Measurements from ENCODE around the gene TJP3. TPM values are rescaled to one million over a fixed set of nuclear protein-coding genes. Genes with fewer than 3 reads are reported as not detected.

The TJP3 gene
- total RNA-seq, 2 donors from 2014 or later = 15.7 to 25.9 TPM

GRCh38 chr19:3700242-3701032, 7.7 kb upstream of the TJP3 start, which contains the start of gene PIP5K1C:
TSS of gene PIP5K1C (minus strand) at chr19:3700468. CDS start at chr19:3700390, 78 bp downstream.
- peak; percentile 96 for DNase-seq
- Mint-ChIP-seq H3K27me3 (ENCODE audit: insufficient read depth) (no peaks in the 10 kb centered on the region), H3K4me1 (no peaks in the 10 kb centered on the region), H3K36me3 (ENCODE audit: low read depth) (peaks cover 4% of the 10 kb centered on the region), H3K9me3 (no peaks in the 10 kb centered on the region), H3K27ac (peak within 1 kb of the TSS; percentile 68), H3K4me3 (peak within 1 kb of the TSS; percentile 79)
- Histone ChIP-seq H3K27me3 (ENCODE audit: control insufficient read depth, insufficient read depth, low read length, poor library complexity, severe bottlenecking) (no peaks in the 10 kb centered on the region), H3K4me1 (ENCODE audit: control insufficient read depth, insufficient read depth, low read length) (no peaks in the 10 kb centered on the region), H3K4me3 (ENCODE audit: low read length) (peak within 1 kb of the TSS; percentile 86), H3K9me3 (ENCODE audit: control insufficient read depth, low read length) (no peaks in the 10 kb centered on the region), H3K27ac (ENCODE audit: low read depth, low read length) (no peak within 1 kb of the TSS), H3K36me3 (ENCODE audit: control insufficient read depth, insufficient read depth, low read length) (no peaks in the 10 kb centered on the region), H3K9ac (ENCODE audit: extremely low read depth, low read length, poor library complexity, severe bottlenecking) (peak within 1 kb of the TSS; percentile 57)
- WGBS, 2 experiments (ENCODE audit: insufficient coverage in 1 of 2, insufficient read length in 1 of 2) = 5 to 15% methylated on average over 26 to 82 of the region's 82 CpGs
- TF ChIP-seq CTCF (conservative IDR thresholded peaks at IDR 0.05) = peak; percentile 77

GRCh38 chr19:3701200-3701599, 7.0 kb upstream of the TJP3 start:
- DNase-seq = no peak

GRCh38 chr19:3707868-3708206, 347 bp upstream of the TJP3 start:
- H3K27me3 Mint-ChIP-seq (ENCODE audit: insufficient read depth) = peaks cover 2% of the 10 kb centered on the region
- no peak overlapping the region for H3K9ac ChIP-seq (ENCODE audit: extremely low read depth, low read length, poor library complexity, severe bottlenecking)
- H3K36me3 Mint-ChIP-seq (ENCODE audit: low read depth) = no peaks in the 10 kb centered on the region
- 87 to 92% methylated on average over 11 to 12 of the region's 12 CpGs for WGBS, 2 experiments (ENCODE audit: insufficient coverage in 1 of 2, insufficient read length in 1 of 2)
- no peak overlapping the region for H3K27ac ChIP-seq (ENCODE audit: low read depth, low read length)
- H3K27me3 ChIP-seq (ENCODE audit: control insufficient read depth, insufficient read depth, low read length, poor library complexity, severe bottlenecking) = no peaks in the 10 kb centered on the region
- no peak overlapping the region for H3K4me3 Mint-ChIP-seq
- no peaks in the 10 kb centered on the region for H3K9me3 Mint-ChIP-seq
- no peak for DNase-seq
- H3K4me1 Mint-ChIP-seq = peaks cover 3% of the 10 kb centered on the region
- H3K36me3 ChIP-seq (ENCODE audit: control insufficient read depth, insufficient read depth, low read length) = no peaks in the 10 kb centered on the region
- H3K4me3 ChIP-seq (ENCODE audit: low read length) = no peak overlapping the region
- no peaks in the 10 kb centered on the region for H3K4me1 ChIP-seq (ENCODE audit: control insufficient read depth, insufficient read depth, low read length)
- H3K27ac Mint-ChIP-seq = no peak overlapping the region
- TF ChIP-seq CTCF (conservative IDR thresholded peaks at IDR 0.05) = no peak
- no peaks in the 10 kb centered on the region for H3K9me3 ChIP-seq (ENCODE audit: control insufficient read depth, low read length)

More at GRCh38 chr19:3701200-3701599, 7.0 kb upstream of the TJP3 start:
- H3K9me3 Mint-ChIP-seq = no peaks in the 10 kb centered on the region
- H3K27me3 ChIP-seq (ENCODE audit: control insufficient read depth, insufficient read depth, low read length, poor library complexity, severe bottlenecking) = no peaks in the 10 kb centered on the region
- H3K27ac ChIP-seq (ENCODE audit: low read depth, low read length) = no peak overlapping the region
- no peak overlapping the region for H3K27ac Mint-ChIP-seq
- no peaks in the 10 kb centered on the region for H3K4me1 ChIP-seq (ENCODE audit: control insufficient read depth, insufficient read depth, low read length)
- H3K27me3 Mint-ChIP-seq (ENCODE audit: insufficient read depth) = no peaks in the 10 kb centered on the region
- no peak overlapping the region for H3K4me3 Mint-ChIP-seq
- TF ChIP-seq CTCF (conservative IDR thresholded peaks at IDR 0.05) = no peak
- no peaks in the 10 kb centered on the region for H3K4me1 Mint-ChIP-seq
- WGBS, 2 experiments (ENCODE audit: insufficient coverage in 1 of 2, insufficient read length in 1 of 2) = 31 to 40% methylated on average over 1 of the region's 1 CpG
- H3K4me3 ChIP-seq (ENCODE audit: low read length) = no peak overlapping the region
- H3K36me3 Mint-ChIP-seq (ENCODE audit: low read depth) = peaks cover under 1% of the 10 kb centered on the region
- H3K9me3 ChIP-seq (ENCODE audit: control insufficient read depth, low read length) = no peaks in the 10 kb centered on the region
- no peaks in the 10 kb centered on the region for H3K36me3 ChIP-seq (ENCODE audit: control insufficient read depth, insufficient read depth, low read length)
- no peak overlapping the region for H3K9ac ChIP-seq (ENCODE audit: extremely low read depth, low read length, poor library complexity, severe bottlenecking)

All from endodermal cell (in vitro differentiated cells).